D721Med (cell line): ENCODE measurements around the gene MS4A14.
"Not testable (repeated sequence)": the region's sequence is repeated elsewhere in the genome, so short reads cannot be mapped to it uniquely, and the experiment has no call there.

Source experiments
- DNase-seq: peaks from one replicate; pipeline ENCODE4 v3.0.0; 2011; ENCODE audit warnings: low spot score; ENCODE audit not compliant: insufficient read length
- FAIRE-seq: peaks from 2 replicates; lab custom pipeline; 2011; peaks lifted over from hg19 to GRCh38; lab: Jason Lieb, UNC
- CTCF ChIP-seq: IDR thresholded peaks from 2 replicates; pipeline ENCODE4 v1.5.1; 2012; ENCODE audit warnings: mild to moderate bottlenecking, control low read depth; ENCODE audit not compliant: insufficient read depth; ENCODE audit errors: missing control alignments

The MS4A14 gene

GRCh38 chr11:60363542-60364470 is 32.5 kb upstream of the MS4A14 start:
- FAIRE-seq (peak; percentile 93), DNase-seq (no peak)
- TF ChIP-seq CTCF = peak; percentile 71

GRCh38 chr11:60366262-60366904 is 29.9 kb upstream of the MS4A14 start:
- not testable (repeated sequence) for FAIRE-seq, DNase-seq

- TF ChIP-seq CTCF = no peak
- FAIRE-seq = no peak
- DNase-seq = no peak
These were observed 29.2 kb upstream of the MS4A14 start for GRCh38 chr11:60367009-60367408.

GRCh38 chr11:60367896-60368295 is 28.4 kb upstream of the MS4A14 start:
- no peak for TF ChIP-seq CTCF
- FAIRE-seq = no peak
- no peak for DNase-seq

GRCh38 chr11:60370252-60370810 is 25.9 kb upstream of the MS4A14 start:
- FAIRE-seq (no peak), DNase-seq (no peak)
- no peak for TF ChIP-seq CTCF

- no peak for TF ChIP-seq CTCF
- FAIRE-seq (no peak), DNase-seq (no peak)
These were observed 25.4 kb upstream of the MS4A14 start for GRCh38 chr11:60370811-60371298.

GRCh38 chr11:60371386-60371785 is 24.9 kb upstream of the MS4A14 start:
- no peak for TF ChIP-seq CTCF
- DNase-seq (no peak), FAIRE-seq (no peak)
